Coronary artery (tissue), 2 donors: ENCODE measurements around the gene RPH3AL.
"Not testable (repeated sequence)": the region's sequence is repeated elsewhere in the genome, so short reads cannot be mapped to it uniquely, and the experiment has no call there.

Experiments used
- DNase-seq: peaks from one replicate; pipeline ENCODE4 v3.0.0-alpha.2; 2017; ENCODE audit warnings: low spot score
- H3K27ac ChIP-seq, 2 donors: fragments of 200-600 bp; sonication (generic); one replicate each; pipeline ENCODE4 v1.5.1; 2016 to 2019
- H3K4me3 ChIP-seq: fragments of 200-600 bp; sonication (generic); 2 replicates; pipeline ENCODE4 v1.5.1; 2016; ENCODE audit warnings: mild to moderate bottlenecking, moderate library complexity
- TF ChIP-seq, protein P1 (sequence below): fragments of 200-600 bp; sonication (generic); IDR thresholded peaks from one replicate; pipeline ENCODE4 v1.5.1; 2019; ENCODE audit warnings: antibody characterized with exemption

Gene RPH3AL

DNA sequence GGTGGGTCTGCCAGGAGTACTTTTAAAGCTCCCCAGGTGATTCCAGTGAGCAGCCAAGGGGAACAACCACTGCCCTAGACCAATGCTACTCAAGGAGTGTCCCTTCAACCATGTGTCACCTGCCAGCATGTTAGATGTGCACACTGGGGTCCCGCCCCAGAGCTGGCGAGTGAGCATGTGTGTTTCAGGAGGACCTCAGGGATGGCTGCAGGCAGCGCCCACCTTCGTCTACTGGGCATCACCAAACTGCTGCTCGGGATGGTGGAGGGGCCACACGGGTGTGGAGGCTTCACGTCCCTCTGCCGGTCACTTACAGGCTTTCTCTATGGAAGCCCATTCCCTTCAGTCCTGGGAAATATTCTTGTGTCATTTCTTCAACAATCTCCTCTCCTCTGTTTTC is 142.2 kb downstream of the RPH3AL start:
- DNase-seq: no peak
- TF ChIP-seq, protein P1, sequence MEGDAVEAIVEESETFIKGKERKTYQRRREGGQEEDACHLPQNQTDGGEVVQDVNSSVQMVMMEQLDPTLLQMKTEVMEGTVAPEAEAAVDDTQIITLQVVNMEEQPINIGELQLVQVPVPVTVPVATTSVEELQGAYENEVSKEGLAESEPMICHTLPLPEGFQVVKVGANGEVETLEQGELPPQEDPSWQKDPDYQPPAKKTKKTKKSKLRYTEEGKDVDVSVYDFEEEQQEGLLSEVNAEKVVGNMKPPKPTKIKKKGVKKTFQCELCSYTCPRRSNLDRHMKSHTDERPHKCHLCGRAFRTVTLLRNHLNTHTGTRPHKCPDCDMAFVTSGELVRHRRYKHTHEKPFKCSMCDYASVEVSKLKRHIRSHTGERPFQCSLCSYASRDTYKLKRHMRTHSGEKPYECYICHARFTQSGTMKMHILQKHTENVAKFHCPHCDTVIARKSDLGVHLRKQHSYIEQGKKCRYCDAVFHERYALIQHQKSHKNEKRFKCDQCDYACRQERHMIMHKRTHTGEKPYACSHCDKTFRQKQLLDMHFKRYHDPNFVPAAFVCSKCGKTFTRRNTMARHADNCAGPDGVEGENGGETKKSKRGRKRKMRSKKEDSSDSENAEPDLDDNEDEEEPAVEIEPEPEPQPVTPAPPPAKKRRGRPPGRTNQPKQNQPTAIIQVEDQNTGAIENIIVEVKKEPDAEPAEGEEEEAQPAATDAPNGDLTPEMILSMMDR: no peak
- no peak overlapping the region for H3K27ac ChIP-seq
- no peak overlapping the region for H3K4me3 ChIP-seq

DNA sequence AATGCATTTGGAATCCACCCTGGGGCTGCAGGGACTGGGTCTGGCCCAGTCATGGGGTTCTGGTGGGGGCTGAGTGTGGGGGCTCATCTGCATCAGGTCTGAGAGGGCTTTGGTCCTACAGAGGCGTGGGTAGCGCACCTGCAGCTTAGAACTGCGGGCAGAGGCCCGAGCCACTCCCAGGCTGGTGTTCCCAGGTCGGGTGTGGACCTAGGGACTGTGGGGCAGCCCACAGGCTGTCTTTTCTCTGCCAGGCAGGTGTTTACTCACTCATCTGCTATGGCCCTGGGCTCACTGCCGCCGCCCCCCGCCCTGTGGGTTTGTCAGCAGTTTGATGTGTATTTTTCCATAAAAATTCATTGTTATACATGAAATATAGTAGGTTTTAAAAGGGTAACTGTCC is 144.2 kb downstream of the RPH3AL start:
- Histone ChIP-seq H3K27ac (no peak overlapping the region), H3K4me3 (no peak overlapping the region)
- TF ChIP-seq, protein P1: no peak
- DNase-seq: no peak

DNA sequence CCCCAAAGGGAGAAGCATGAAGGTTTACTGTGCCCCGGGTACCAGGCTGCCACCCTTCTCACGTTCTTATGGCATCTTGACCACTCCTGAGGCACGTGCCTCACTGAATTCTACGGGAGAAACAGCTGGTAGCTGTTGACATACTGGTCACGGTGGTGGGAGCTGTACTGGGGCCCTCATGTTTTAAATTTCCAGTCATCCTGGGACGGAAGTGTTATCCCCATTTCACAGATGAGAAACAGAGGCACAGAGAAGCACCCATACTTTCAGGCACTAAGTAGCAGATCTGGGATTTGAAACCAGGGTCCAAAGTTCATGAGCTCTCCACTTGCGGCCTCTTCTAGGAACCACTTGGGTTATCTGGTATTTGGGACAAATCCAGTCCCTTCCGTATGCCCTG is 144.8 kb downstream of the RPH3AL start:
- TF ChIP-seq, protein P1: no peak
- Histone ChIP-seq H3K27ac (no peak overlapping the region), H3K4me3 (no peak overlapping the region)
- DNase-seq: no peak

DNA sequence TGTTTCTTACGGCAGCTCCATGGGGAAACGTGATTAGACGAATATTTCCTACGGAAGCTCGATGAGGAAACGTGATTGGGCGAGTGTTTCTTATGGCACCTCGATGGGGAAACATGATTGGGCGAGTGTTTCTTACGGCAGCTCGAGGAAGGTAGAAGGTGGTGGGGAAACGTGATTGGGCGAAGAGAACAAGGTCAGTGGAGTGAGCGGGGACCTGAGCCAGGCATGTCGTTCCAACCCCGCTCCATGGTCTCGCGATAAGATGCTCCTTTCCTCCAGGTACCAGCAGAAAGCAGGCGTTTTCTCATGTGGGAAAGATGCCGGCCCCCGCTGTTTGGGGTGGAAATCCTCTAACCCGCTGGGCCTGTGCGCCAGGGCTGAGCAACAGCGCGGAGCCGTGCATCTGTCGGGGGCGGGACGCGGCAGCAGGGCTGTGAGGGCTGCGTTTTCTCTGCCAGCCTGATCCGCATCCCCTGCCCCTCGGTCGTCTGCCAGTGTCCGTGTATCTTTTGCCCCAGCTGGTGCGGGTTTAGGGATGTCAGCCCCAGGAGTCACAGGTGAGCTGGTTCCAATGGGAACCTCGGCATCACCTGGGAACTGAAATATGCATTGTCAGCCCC is 145.6 kb downstream of the RPH3AL start:
- H3K4me3 ChIP-seq: no peak overlapping the region
- H3K27ac ChIP-seq: no peak overlapping the region
- TF ChIP-seq, protein P1: no peak
- DNase-seq: no peak

DNA sequence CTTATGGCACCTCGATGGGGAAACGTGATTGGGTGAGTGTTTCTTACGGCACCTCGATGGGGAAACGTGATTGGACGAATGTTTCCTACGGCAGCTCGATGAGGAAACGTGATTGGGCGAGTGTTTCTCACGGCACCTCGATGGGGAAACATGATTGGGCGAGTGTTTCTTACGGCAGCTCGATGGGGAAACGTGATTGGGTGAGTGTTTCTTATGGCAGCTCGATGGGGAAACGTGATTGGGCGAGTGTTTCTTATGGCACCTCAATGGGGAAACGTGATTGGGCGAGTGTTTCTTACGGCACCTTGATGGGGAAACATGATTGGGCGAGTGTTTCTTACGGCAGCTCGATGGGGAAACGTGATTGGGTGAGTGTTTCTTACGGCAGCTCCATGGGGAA is 146.1 kb downstream of the RPH3AL start:
- H3K27ac ChIP-seq, H3K4me3 ChIP-seq, DNase-seq: not testable (repeated sequence)

DNA sequence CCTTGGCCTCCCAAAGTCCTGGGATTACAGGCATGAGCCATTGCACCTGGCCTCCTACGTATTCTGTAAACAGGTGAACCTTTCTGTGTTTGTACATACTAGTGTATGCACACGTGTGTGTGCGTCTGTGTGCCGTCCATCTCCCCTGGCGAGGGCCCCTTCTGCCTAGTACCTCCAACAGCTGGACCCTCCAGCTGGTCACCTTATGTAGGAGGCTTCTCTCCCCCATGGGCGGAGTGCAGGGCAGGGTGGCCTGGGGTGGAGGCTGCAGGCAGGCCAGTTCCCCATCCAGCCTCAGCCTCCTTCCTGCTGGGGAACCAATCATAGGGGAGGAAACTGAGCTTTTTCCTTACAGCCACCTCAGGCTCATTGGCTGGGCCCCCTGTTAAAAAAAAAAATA is 146.8 kb downstream of the RPH3AL start:
- no peak for DNase-seq
- no peak overlapping the region for H3K27ac ChIP-seq
- H3K4me3 ChIP-seq: no peak overlapping the region
- TF ChIP-seq, protein P1: no peak

DNA sequence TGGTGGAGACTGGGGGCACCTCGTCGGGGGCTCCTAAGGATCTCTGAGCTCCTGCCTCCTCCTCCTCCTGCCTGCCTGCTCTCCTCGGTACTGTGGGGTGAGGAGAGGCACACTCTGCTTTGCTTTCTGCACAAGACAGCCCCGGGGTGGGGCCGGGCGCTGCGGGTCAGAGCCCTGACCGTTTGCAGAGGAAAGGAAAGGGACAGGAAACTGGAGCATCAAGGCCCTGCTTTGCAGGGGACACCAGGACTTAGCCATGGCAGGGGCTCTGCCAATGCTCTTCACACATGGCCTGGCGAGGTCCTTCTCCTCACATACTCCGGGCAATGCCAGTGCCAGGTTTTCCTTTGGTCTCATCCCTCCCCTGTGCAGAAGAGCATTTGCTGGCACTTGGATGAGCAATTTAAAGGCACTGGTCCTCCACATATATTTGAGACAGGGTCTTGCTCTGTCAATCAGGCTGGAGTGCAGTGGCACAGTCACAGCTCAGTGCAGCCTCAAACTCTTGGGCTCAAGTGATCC is 147.4 kb downstream of the RPH3AL start:
- DNase-seq: no peak
- no peak overlapping the region for H3K27ac ChIP-seq
- no peak overlapping the region for H3K4me3 ChIP-seq
- TF ChIP-seq, protein P1: no peak
